ENCODE measurements around the gene HMHB1. TPM values are rescaled to one million over a fixed set of nuclear protein-coding genes. Genes with fewer than 3 reads are reported as not detected.

Gene HMHB1
- total and polyA plus RNA-seq, 9 of the 15 experiments (the other 6 are each of a cell fraction or from before 2014, with no cell fraction given): not detected

DNA sequence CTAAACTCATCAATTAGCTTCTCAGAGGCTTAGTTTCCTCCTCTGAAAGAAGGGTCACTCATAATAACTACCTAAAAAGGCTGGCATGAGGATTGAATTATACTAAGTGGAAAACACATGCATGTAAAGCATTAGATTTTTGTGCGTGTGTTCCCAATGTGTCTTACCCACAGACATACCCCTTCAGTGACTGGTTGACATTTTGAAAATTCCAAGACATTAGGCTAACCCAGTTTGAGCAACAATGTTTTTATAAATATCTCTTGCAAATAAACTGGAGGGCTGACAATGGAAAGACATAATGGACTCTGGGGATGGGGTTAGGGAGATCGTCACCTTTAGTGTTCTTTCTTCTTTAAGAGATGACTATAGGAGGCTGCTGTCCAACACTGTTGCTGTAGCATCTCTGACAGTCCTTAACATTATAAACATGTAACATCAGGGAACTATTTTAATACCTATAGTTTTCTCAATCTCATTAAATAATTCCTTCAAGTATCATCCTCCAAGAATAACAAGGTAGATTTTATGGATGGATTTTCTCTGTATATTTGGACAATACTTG, 24.3 kb downstream of the HMHB1 start (continued):
- TF ChIP-seq, protein P1, sequence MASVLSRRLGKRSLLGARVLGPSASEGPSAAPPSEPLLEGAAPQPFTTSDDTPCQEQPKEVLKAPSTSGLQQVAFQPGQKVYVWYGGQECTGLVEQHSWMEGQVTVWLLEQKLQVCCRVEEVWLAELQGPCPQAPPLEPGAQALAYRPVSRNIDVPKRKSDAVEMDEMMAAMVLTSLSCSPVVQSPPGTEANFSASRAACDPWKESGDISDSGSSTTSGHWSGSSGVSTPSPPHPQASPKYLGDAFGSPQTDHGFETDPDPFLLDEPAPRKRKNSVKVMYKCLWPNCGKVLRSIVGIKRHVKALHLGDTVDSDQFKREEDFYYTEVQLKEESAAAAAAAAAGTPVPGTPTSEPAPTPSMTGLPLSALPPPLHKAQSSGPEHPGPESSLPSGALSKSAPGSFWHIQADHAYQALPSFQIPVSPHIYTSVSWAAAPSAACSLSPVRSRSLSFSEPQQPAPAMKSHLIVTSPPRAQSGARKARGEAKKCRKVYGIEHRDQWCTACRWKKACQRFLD (CRISPR knock-in tag; IDR thresholded peaks at IDR 0.05): no peak
- no peak for TF ChIP-seq ZNF124 (CRISPR knock-in tag; IDR thresholded peaks at IDR 0.05)

DNA sequence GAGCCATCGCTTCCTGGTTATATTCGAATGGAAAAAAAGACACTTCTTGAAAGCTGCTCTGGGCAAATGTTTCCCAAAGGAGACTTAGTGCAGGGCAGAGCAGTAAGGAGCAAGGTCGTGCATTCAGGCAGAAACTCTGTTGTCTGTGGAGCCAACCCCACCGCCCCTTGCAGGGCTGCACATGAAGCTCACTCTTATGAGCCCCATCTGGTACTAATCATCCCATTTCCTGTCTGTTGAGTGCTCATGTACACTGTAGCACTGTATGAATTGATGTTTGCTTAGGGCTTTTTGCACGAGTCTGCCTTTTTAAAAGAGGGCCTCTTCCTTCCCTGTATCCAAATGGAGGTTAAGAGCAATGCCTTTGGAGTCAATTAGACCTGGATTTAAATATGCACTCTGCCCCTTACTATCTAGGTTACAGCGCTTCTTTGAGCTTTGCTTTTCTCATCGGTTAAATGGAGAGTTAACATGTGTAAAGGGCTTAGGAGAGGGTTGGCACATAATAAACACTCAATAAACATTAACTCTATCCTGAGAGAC, 25.4 kb downstream of the HMHB1 start:
- DNase-seq (ENCODE audit: extremely low read depth in 1 of 4, low spot score in 3 of 4): no peak
- BruUV-seq (replicated peaks): no TSS peak
- H3K4me2 ChIP-seq (ENCODE audit: insufficient read depth, low read length): no peak overlapping the region
- H3K4me3 ChIP-seq: no peak overlapping the region
- no peaks in the 10 kb centered on the region for H3K27me3 ChIP-seq (ENCODE audit: control insufficient read depth in 2 of 2, insufficient read depth in 2 of 2, low read length in 2 of 2)
- H4K20me1 ChIP-seq (replicated peaks; ENCODE audit: control insufficient read depth, insufficient read depth, low read length): no peaks in the 10 kb centered on the region
- H3K9me1 ChIP-seq (ENCODE audit: control insufficient read depth, insufficient read depth, low read length): no peaks in the 10 kb centered on the region
- H3K9ac ChIP-seq (ENCODE audit: insufficient read depth in 1 of 2, low read depth in 2 of 2, low read length in 2 of 2): no peak overlapping the region
- no peak for FAIRE-seq
- H3K4me1 ChIP-seq (replicated peaks in 1 of 2; ENCODE audit: control insufficient read depth in 2 of 2, insufficient read depth in 2 of 2, low read length in 2 of 2): no peaks in the 10 kb centered on the region
- H2AFZ ChIP-seq (ENCODE audit: low read depth, low read length): no peak overlapping the region
- WGBS (ENCODE audit: insufficient coverage, low coverage, missing lambda C conversion rate): 1% methylated on average over 7 of the region's 7 CpGs
- CTCF ChIA-PET (ENCODE audit: low intra/inter-chr PET ratio): no interaction called here
- no peaks in the 10 kb centered on the region for H3K9me3 ChIP-seq (replicated peaks; ENCODE audit: control insufficient read depth, insufficient read depth, low read depth, low read length)
- no peaks in the 10 kb centered on the region for H3K36me3 ChIP-seq (ENCODE audit: control insufficient read depth, insufficient read depth, low read length)
- H3K27ac ChIP-seq (ENCODE audit: extremely low read depth, low read depth, low read length): no peak overlapping the region
- intact Hi-C loops (cut with micrococcal nuclease) (no loop called here), in situ Hi-C loops (cut with MboI) (loop anchor here (10.0 kb wide), 1 partner anchor 843 kb away; no protein-coding TSS in a partner anchor)
- H3K79me2 ChIP-seq (ENCODE audit: control insufficient read depth, insufficient read depth, low read length): no peaks in the 10 kb centered on the region
- no peak for ATAC-seq
- POLR2A ChIA-PET: no interaction called here
- TF ChIP-seq ZBTB7A (IDR thresholded peaks at IDR 0.05; ENCODE audit: borderline replicate concordance, control insufficient read depth, low read depth, low read length) (no peak), ZNF24 (IDR thresholded peaks at IDR 0.05) (no peak), ZNF644 (tag; IDR thresholded peaks at IDR 0.05; ENCODE audit: low read depth) (no peak), RHOXF2B (CRISPR knock-in tag; conservative IDR thresholded peaks at IDR 0.05) (no peak), ZBED1 (IDR thresholded peaks at IDR 0.05) (no peak), STAT5A (IDR thresholded peaks at IDR 0.05; ENCODE audit: borderline replicate concordance, low read length) (no peak), RBM25 (IDR thresholded peaks at IDR 0.05; ENCODE audit: low read depth, low read length, severe bottlenecking) (no peak), KDM4B (IDR thresholded peaks at IDR 0.05; ENCODE audit: borderline replicate concordance in 2 of 2, low read depth in 1 of 2) (no peak), ZKSCAN3 (CRISPR knock-in tag; IDR thresholded peaks at IDR 0.05) (no peak), ADNP (tag; IDR thresholded peaks at IDR 0.05) (no peak), RBM14 (IDR thresholded peaks at IDR 0.05; ENCODE audit: borderline replicate concordance, insufficient read depth, low read depth, low read length) (no peak), SRSF9 (IDR thresholded peaks at IDR 0.05; ENCODE audit: borderline replicate concordance, low read depth, low read length) (no peak)
- TF ChIP-seq, protein P2, sequence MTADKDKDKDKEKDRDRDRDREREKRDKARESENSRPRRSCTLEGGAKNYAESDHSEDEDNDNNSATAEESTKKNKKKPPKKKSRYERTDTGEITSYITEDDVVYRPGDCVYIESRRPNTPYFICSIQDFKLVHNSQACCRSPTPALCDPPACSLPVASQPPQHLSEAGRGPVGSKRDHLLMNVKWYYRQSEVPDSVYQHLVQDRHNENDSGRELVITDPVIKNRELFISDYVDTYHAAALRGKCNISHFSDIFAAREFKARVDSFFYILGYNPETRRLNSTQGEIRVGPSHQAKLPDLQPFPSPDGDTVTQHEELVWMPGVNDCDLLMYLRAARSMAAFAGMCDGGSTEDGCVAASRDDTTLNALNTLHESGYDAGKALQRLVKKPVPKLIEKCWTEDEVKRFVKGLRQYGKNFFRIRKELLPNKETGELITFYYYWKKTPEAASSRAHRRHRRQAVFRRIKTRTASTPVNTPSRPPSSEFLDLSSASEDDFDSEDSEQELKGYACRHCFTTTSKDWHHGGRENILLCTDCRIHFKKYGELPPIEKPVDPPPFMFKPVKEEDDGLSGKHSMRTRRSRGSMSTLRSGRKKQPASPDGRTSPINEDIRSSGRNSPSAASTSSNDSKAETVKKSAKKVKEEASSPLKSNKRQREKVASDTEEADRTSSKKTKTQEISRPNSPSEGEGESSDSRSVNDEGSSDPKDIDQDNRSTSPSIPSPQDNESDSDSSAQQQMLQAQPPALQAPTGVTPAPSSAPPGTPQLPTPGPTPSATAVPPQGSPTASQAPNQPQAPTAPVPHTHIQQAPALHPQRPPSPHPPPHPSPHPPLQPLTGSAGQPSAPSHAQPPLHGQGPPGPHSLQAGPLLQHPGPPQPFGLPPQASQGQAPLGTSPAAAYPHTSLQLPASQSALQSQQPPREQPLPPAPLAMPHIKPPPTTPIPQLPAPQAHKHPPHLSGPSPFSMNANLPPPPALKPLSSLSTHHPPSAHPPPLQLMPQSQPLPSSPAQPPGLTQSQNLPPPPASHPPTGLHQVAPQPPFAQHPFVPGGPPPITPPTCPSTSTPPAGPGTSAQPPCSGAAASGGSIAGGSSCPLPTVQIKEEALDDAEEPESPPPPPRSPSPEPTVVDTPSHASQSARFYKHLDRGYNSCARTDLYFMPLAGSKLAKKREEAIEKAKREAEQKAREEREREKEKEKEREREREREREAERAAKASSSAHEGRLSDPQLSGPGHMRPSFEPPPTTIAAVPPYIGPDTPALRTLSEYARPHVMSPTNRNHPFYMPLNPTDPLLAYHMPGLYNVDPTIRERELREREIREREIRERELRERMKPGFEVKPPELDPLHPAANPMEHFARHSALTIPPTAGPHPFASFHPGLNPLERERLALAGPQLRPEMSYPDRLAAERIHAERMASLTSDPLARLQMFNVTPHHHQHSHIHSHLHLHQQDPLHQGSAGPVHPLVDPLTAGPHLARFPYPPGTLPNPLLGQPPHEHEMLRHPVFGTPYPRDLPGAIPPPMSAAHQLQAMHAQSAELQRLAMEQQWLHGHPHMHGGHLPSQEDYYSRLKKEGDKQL (CRISPR knock-in tag; IDR thresholded peaks at IDR 0.05; ENCODE audit: borderline replicate concordance): no peak

Data from K562 (cell line).